ENCODE measurements around the gene CABP7.

CABP7 gene

DNA sequence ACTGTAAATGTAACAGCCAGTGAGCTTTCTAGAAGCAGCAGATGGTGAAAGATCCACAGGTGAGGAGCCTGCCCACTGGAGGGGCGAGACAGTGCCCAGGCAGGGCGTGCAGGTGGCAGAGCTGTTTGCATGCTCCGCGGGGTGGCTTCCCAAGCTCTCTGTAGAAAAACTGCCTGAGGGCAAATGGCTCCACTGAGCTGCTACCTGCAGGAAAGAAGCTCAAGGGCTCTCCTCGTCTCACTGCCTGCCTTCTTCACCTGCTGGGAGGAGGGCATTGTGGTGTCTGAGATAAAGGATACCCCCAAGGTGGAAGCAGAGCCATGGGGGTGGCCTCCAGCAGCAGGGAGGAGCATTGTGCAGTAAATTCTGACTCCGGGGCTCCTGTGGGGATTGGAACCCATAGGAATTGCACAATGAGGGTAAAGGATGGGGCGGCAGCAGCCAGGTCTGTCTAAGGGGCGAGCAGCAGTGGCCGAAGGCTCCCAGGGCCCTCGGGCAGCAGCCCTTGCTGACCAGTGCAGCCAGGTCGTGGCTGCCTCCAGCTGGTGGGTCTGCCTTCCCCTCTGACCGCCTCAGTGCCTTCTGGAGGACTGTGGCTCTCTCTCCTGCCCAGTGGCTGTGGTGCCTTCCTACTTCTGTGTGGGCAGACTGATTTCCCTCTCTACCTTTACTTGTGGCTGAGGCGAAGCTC, 28.0 kb upstream of the CABP7 start:
- Histone ChIP-seq H3K9ac (ENCODE audit: low read length) (no peak overlapping the region), H3K27ac (ENCODE audit: low read depth, low read length) (no peak overlapping the region), H3K9me3 (ENCODE audit: control insufficient read depth, insufficient read depth, low read depth, low read length) (no peaks in the 10 kb centered on the region), H3K27me3 (ENCODE audit: control insufficient read depth, insufficient read depth, low read length) (no peaks in the 10 kb centered on the region), H3K4me1 (ENCODE audit: control insufficient read depth, insufficient read depth, low read length) (peaks cover 41% of the 10 kb centered on the region), H3K4me3 (ENCODE audit: low read depth, low read length) (no peak overlapping the region), H3K36me3 (ENCODE audit: control insufficient read depth, insufficient read depth, low read length) (peaks cover 9% of the 10 kb centered on the region; the same call in 1 of the 2 replicates)

GRCh38 chr22:29692327-29692640, 27.5 kb upstream of the CABP7 start:
- Histone ChIP-seq H3K27me3 (ENCODE audit: control insufficient read depth, insufficient read depth, low read length) (no peaks in the 10 kb centered on the region), H3K9ac (ENCODE audit: low read length) (no peak overlapping the region), H3K4me1 (ENCODE audit: control insufficient read depth, insufficient read depth, low read length) (peaks cover 41% of the 10 kb centered on the region), H3K27ac (ENCODE audit: low read depth, low read length) (no peak overlapping the region), H3K9me3 (ENCODE audit: control insufficient read depth, insufficient read depth, low read depth, low read length) (no peaks in the 10 kb centered on the region), H3K4me3 (ENCODE audit: low read depth, low read length) (no peak overlapping the region), H3K36me3 (ENCODE audit: control insufficient read depth, insufficient read depth, low read length) (peaks cover 9% of the 10 kb centered on the region; the same call in 1 of the 2 replicates)

GRCh38 chr22:29693161-29693560, 26.6 kb upstream of the CABP7 start:
- Histone ChIP-seq H3K9me3 (ENCODE audit: control insufficient read depth, insufficient read depth, low read depth, low read length) (no peaks in the 10 kb centered on the region), H3K27me3 (ENCODE audit: control insufficient read depth, insufficient read depth, low read length) (no peaks in the 10 kb centered on the region), H3K4me1 (ENCODE audit: control insufficient read depth, insufficient read depth, low read length) (peaks cover 41% of the 10 kb centered on the region), H3K4me3 (ENCODE audit: low read depth, low read length) (no peak overlapping the region), H3K9ac (ENCODE audit: low read length) (no peak overlapping the region), H3K36me3 (ENCODE audit: control insufficient read depth, insufficient read depth, low read length) (peaks cover 9% of the 10 kb centered on the region; the same call in 1 of the 2 replicates), H3K27ac (ENCODE audit: low read depth, low read length) (no peak overlapping the region)

DNA sequence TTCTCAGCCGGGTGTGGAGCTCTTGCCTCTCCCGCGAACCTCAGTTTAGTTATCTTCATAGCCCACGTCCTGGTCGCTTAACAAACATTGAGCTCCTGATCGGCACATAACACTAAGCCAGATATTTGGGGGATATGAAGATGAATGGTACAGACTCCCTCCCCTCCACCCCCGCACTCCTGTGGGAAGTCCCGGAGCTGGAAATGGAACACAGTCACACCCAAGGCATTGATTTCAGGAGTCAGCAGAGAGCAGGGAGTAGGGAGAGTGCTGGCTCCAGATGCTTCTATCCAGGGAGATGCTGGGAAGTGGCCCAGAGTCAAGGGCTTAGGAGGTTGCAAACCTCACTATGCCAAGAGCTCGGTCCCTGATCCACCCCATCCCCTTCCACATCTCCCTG, 26.1 kb upstream of the CABP7 start:
- Histone ChIP-seq H3K27ac (ENCODE audit: low read depth, low read length) (no peak overlapping the region), H3K4me1 (ENCODE audit: control insufficient read depth, insufficient read depth, low read length) (peaks cover 41% of the 10 kb centered on the region), H3K9ac (ENCODE audit: low read length) (no peak overlapping the region), H3K4me3 (ENCODE audit: low read depth, low read length) (no peak overlapping the region), H3K9me3 (ENCODE audit: control insufficient read depth, insufficient read depth, low read depth, low read length) (no peaks in the 10 kb centered on the region), H3K36me3 (ENCODE audit: control insufficient read depth, insufficient read depth, low read length) (peaks cover 9% of the 10 kb centered on the region; the same call in 1 of the 2 replicates), H3K27me3 (ENCODE audit: control insufficient read depth, insufficient read depth, low read length) (no peaks in the 10 kb centered on the region)

- Histone ChIP-seq H3K9me3 (ENCODE audit: control insufficient read depth, insufficient read depth, low read depth, low read length) (no peaks in the 10 kb centered on the region), H3K9ac (ENCODE audit: low read length) (no peak overlapping the region), H3K36me3 (ENCODE audit: control insufficient read depth, insufficient read depth, low read length) (peaks cover 9% of the 10 kb centered on the region; the same call in 1 of the 2 replicates), H3K27me3 (ENCODE audit: control insufficient read depth, insufficient read depth, low read length) (0 out of 2 replicates have a peak, but pooled peaks cover under 1% of the 10 kb centered on the region), H3K27ac (ENCODE audit: low read depth, low read length) (no peak overlapping the region), H3K4me3 (ENCODE audit: low read depth, low read length) (no peak overlapping the region), H3K4me1 (ENCODE audit: control insufficient read depth, insufficient read depth, low read length) (peaks cover 29% of the 10 kb centered on the region)
These were observed 24.5 kb upstream of the CABP7 start for GRCh38 chr22:29695129-29695926.

- H3K36me3 ChIP-seq (ENCODE audit: control insufficient read depth, insufficient read depth, low read length): peaks cover 9% of the 10 kb centered on the region; the same call in 1 of the 2 replicates
- H3K9ac ChIP-seq (ENCODE audit: low read length): no peak overlapping the region
- no peak overlapping the region for H3K4me3 ChIP-seq (ENCODE audit: low read depth, low read length)
- H3K27ac ChIP-seq (ENCODE audit: low read depth, low read length): no peak overlapping the region
- peaks cover 28% of the 10 kb centered on the region for H3K4me1 ChIP-seq (ENCODE audit: control insufficient read depth, insufficient read depth, low read length)
- no peaks in the 10 kb centered on the region for H3K9me3 ChIP-seq (ENCODE audit: control insufficient read depth, insufficient read depth, low read depth, low read length)
- peaks cover 25% of the 10 kb centered on the region for H3K27me3 ChIP-seq (ENCODE audit: control insufficient read depth, insufficient read depth, low read length)
These were observed 21.8 kb upstream of the CABP7 start for GRCh38 chr22:29697853-29698598.

DNA sequence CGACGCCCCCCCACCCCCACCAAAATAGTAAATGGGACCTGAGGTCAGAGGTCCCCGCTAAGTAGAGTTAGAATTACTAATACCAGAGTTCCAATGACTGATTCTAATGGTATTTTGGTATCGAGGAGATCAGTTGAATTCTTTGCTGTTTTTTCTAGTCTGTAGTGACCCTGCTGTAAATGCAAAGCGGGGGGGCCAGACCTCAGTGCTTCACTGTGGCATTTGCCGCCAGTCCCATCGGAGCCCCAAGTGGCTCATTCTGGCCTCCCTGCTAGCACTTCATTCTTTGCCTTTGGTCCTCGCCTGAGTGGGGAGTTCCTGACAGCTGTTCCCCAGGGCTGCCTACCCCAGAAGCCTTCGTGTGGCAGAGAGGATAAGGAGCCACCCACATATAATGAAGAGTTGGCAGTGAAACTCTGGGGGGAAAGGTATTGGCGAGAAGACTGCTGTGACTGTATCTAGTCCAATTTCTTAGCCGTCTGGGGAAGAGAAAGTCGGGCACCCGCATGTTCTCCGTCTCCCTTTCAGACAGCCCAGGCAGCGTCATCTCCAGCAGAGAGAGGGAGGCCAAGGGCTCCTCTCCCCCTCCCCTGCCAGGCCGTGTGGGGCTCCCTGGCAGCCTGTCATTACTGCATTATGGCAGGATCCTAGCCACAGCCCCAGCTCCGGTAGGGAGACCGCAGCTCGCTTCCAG, 19.4 kb upstream of the CABP7 start:
- H3K27ac ChIP-seq (ENCODE audit: low read depth, low read length): no peak overlapping the region
- H3K9ac ChIP-seq (ENCODE audit: low read length): no peak overlapping the region
- no peaks in the 10 kb centered on the region for H3K9me3 ChIP-seq (ENCODE audit: control insufficient read depth, insufficient read depth, low read depth, low read length)
- no peak overlapping the region for H3K4me3 ChIP-seq (ENCODE audit: low read depth, low read length)
- peaks cover 42% of the 10 kb centered on the region for H3K27me3 ChIP-seq (ENCODE audit: control insufficient read depth, insufficient read depth, low read length)
- H3K36me3 ChIP-seq (ENCODE audit: control insufficient read depth, insufficient read depth, low read length): peaks cover 4% of the 10 kb centered on the region; the same call in 1 of the 2 replicates
- H3K4me1 ChIP-seq (ENCODE audit: control insufficient read depth, insufficient read depth, low read length): peaks cover 43% of the 10 kb centered on the region

DNA sequence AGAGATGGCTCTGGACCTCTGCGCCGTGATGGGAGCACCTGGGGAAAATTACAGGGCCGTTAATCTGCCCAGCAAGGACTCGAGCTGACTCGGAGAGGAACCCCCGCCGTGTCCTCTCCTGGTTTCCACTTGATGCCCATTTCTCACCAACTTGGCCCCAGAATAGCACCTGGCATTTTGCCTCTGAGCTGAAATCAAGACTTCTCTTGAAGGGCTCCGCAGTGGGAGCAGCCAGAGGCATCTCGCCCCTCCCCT, 19.0 kb upstream of the CABP7 start:
- peaks cover 45% of the 10 kb centered on the region for H3K4me1 ChIP-seq (ENCODE audit: control insufficient read depth, insufficient read depth, low read length)
- no peak overlapping the region for H3K4me3 ChIP-seq (ENCODE audit: low read depth, low read length)

GRCh38 chr22:29701155-29701999, 18.4 kb upstream of the CABP7 start:
- Histone ChIP-seq H3K9me3 (ENCODE audit: control insufficient read depth, insufficient read depth, low read depth, low read length) (no peaks in the 10 kb centered on the region), H3K27me3 (ENCODE audit: control insufficient read depth, insufficient read depth, low read length) (peaks cover 44% of the 10 kb centered on the region), H3K4me1 (ENCODE audit: control insufficient read depth, insufficient read depth, low read length) (peaks cover 51% of the 10 kb centered on the region), H3K27ac (ENCODE audit: low read depth, low read length) (no peak overlapping the region), H3K36me3 (ENCODE audit: control insufficient read depth, insufficient read depth, low read length) (no peaks in the 10 kb centered on the region), H3K4me3 (ENCODE audit: low read depth, low read length) (no peak overlapping the region), H3K9ac (ENCODE audit: low read length) (no peak overlapping the region)

More for the DNA sequence above, 19.0 kb upstream of the CABP7 start:
- H3K36me3 ChIP-seq (ENCODE audit: control insufficient read depth, insufficient read depth, low read length): no peaks in the 10 kb centered on the region
- H3K9me3 ChIP-seq (ENCODE audit: control insufficient read depth, insufficient read depth, low read depth, low read length): no peaks in the 10 kb centered on the region
- H3K9ac ChIP-seq (ENCODE audit: low read length): no peak overlapping the region
- H3K27me3 ChIP-seq (ENCODE audit: control insufficient read depth, insufficient read depth, low read length): peaks cover 44% of the 10 kb centered on the region
- no peak overlapping the region for H3K27ac ChIP-seq (ENCODE audit: low read depth, low read length)
